ENCODE measurements around the gene IGFBP7.

- TF ChIP-seq POLR2AphosphoS5 (IDR thresholded peaks at IDR 0.05; ENCODE audit: low read depth, low read length) (no peak), TBP (IDR thresholded peaks at IDR 0.05; ENCODE audit: low read depth, low read length) (no peak), CTCF (IDR thresholded peaks at IDR 0.05; ENCODE audit: control extremely low read depth in 1 of 3, insufficient read depth in 1 of 3, low read depth in 1 of 3, low read length in 3 of 3) (no peak)
These were observed 61.4 kb downstream of the IGFBP7 start for GRCh38 chr4:57048590-57049304.
